Measurements from ENCODE around the gene ITGA5.

The ITGA5 gene

GRCh38 chr12:54381136-54381535 lies 37.9 kb downstream of the ITGA5 start:
- TF ChIP-seq POLR2A (IDR thresholded peaks at IDR 0.05; ENCODE audit: low read depth, low read length): no peak
- no peak for TF ChIP-seq POLR2AphosphoS5 (IDR thresholded peaks at IDR 0.05; ENCODE audit: low read depth, low read length)
- no peak for TF ChIP-seq TAF1 (IDR thresholded peaks at IDR 0.05; ENCODE audit: borderline replicate concordance, low read depth, low read length)
- FAIRE-seq (no peak), DNase-seq (ENCODE audit: insufficient read length) (no peak)

- DNase-seq (ENCODE audit: insufficient read length) (peak; percentile 94), FAIRE-seq (peak; percentile 91)
Measured at GRCh38 chr12:54379398-54380201, 39.5 kb downstream of the ITGA5 start.

GRCh38 chr12:54378796-54379397 lies 40.2 kb downstream of the ITGA5 start:
- TF ChIP-seq TAF1 (IDR thresholded peaks at IDR 0.05; ENCODE audit: borderline replicate concordance, low read depth, low read length): no peak
- DNase-seq (ENCODE audit: insufficient read length) (no peak), FAIRE-seq (no peak)

More at GRCh38 chr12:54379398-54380201, 39.5 kb downstream of the ITGA5 start:
- TF ChIP-seq POLR2A (IDR thresholded peaks at IDR 0.05; ENCODE audit: low read depth, low read length): no peak
- no peak for TF ChIP-seq POLR2AphosphoS5 (IDR thresholded peaks at IDR 0.05; ENCODE audit: low read depth, low read length)
- no peak for TF ChIP-seq TAF1 (IDR thresholded peaks at IDR 0.05; ENCODE audit: borderline replicate concordance, low read depth, low read length)

- no peak for DNase-seq (ENCODE audit: insufficient read length)
- TF ChIP-seq TAF1 (IDR thresholded peaks at IDR 0.05; ENCODE audit: borderline replicate concordance, low read depth, low read length) (no peak), POLR2AphosphoS5 (IDR thresholded peaks at IDR 0.05; ENCODE audit: low read depth, low read length) (no peak), POLR2A (IDR thresholded peaks at IDR 0.05; ENCODE audit: low read depth, low read length) (no peak)
- no peak for FAIRE-seq
Measured at GRCh38 chr12:54377797-54378515, 41.1 kb downstream of the ITGA5 start.

- FAIRE-seq: no peak
- TF ChIP-seq POLR2A (IDR thresholded peaks at IDR 0.05; ENCODE audit: low read depth, low read length) (no peak), POLR2AphosphoS5 (IDR thresholded peaks at IDR 0.05; ENCODE audit: low read depth, low read length) (no peak), TAF1 (IDR thresholded peaks at IDR 0.05; ENCODE audit: borderline replicate concordance, low read depth, low read length) (no peak)
Measured at GRCh38 chr12:54377007-54377406, 42.1 kb downstream of the ITGA5 start.

GRCh38 chr12:54376596-54376995 lies 42.5 kb downstream of the ITGA5 start:
- TF ChIP-seq POLR2A (IDR thresholded peaks at IDR 0.05; ENCODE audit: low read depth, low read length): no peak
- no peak for TF ChIP-seq TAF1 (IDR thresholded peaks at IDR 0.05; ENCODE audit: borderline replicate concordance, low read depth, low read length)
- TF ChIP-seq POLR2AphosphoS5 (IDR thresholded peaks at IDR 0.05; ENCODE audit: low read depth, low read length): no peak
- FAIRE-seq (no peak), DNase-seq (ENCODE audit: insufficient read length) (no peak)

More at GRCh38 chr12:54377007-54377406, 42.1 kb downstream of the ITGA5 start:
- no peak for DNase-seq (ENCODE audit: insufficient read length)

GRCh38 chr12:54375259-54375579 lies 43.8 kb downstream of the ITGA5 start:
- no peak for DNase-seq (ENCODE audit: insufficient read length)

GRCh38 chr12:54374562-54375258 lies 44.4 kb downstream of the ITGA5 start:
- no peak for DNase-seq (ENCODE audit: insufficient read length)
- TF ChIP-seq TAF1 (IDR thresholded peaks at IDR 0.05; ENCODE audit: borderline replicate concordance, low read depth, low read length): no peak
- TF ChIP-seq POLR2A (IDR thresholded peaks at IDR 0.05; ENCODE audit: low read depth, low read length): no peak
- no peak for TF ChIP-seq POLR2AphosphoS5 (IDR thresholded peaks at IDR 0.05; ENCODE audit: low read depth, low read length)

More at GRCh38 chr12:54375259-54375579, 43.8 kb downstream of the ITGA5 start:
- FAIRE-seq: no peak
- no peak for TF ChIP-seq TAF1 (IDR thresholded peaks at IDR 0.05; ENCODE audit: borderline replicate concordance, low read depth, low read length)
- no peak for TF ChIP-seq POLR2AphosphoS5 (IDR thresholded peaks at IDR 0.05; ENCODE audit: low read depth, low read length)
- no peak for TF ChIP-seq POLR2A (IDR thresholded peaks at IDR 0.05; ENCODE audit: low read depth, low read length)

GRCh38 chr12:54373649-54374561 lies 45.2 kb downstream of the ITGA5 start:
- no peak for TF ChIP-seq TAF1 (IDR thresholded peaks at IDR 0.05; ENCODE audit: borderline replicate concordance, low read depth, low read length)
- no peak for TF ChIP-seq POLR2A (IDR thresholded peaks at IDR 0.05; ENCODE audit: low read depth, low read length)
- no peak for TF ChIP-seq POLR2AphosphoS5 (IDR thresholded peaks at IDR 0.05; ENCODE audit: low read depth, low read length)
- FAIRE-seq (no peak), DNase-seq (ENCODE audit: insufficient read length) (no peak)

More at GRCh38 chr12:54374562-54375258, 44.4 kb downstream of the ITGA5 start:
- no peak for FAIRE-seq

GRCh38 chr12:54372113-54372806 lies 46.8 kb downstream of the ITGA5 start:
- TF ChIP-seq POLR2AphosphoS5 (IDR thresholded peaks at IDR 0.05; ENCODE audit: low read depth, low read length) (no peak), POLR2A (IDR thresholded peaks at IDR 0.05; ENCODE audit: low read depth, low read length) (no peak), TAF1 (IDR thresholded peaks at IDR 0.05; ENCODE audit: borderline replicate concordance, low read depth, low read length) (no peak)
- no peak for DNase-seq (ENCODE audit: insufficient read length)
- no peak for FAIRE-seq

All from GM12892 (cell line).